GM21529 (cell line): ENCODE results near the gene MED10.

Experiments
- ATAC-seq: cut with Tn5 transposase; IDR thresholded peaks from one replicate; pipeline ENCODE4 v1.9.1; 2021; ENCODE audit not compliant: unreplicated experiment

The MED10 gene

DNA sequence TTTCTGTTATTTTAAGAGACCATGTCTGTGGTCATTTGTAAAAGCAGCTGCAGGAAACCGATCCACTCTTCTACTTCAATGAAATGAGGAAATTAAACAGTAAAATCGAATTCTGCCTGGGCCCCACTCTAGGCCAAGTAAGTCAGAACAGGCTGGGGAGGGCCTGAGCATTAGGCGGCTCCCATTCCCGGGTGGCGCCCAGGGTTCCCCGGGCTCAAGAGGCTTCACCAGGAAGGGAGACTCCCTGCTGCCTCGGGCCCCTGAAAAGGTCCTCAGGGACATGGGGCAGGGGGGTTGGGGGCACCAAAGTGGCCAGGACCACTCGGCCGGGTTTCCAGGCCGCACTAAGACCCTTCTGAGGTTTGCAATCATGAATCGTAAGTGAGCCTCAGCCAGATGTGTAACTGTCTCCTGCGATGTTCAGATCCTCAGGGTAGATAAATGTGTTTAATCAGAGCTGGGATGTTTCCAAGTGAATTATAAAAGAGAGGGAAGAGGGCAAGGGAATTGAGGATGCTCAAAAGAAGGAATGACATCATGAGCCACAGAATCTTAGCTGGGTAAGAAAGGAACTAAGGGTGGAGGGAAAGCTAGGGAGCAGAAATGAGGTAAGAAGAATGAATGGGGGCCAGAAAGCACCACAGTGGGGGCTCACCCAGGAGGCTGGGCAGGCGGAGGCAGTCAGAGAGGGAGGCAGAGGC is 24.6 kb downstream of the MED10 start:
- no peak for ATAC-seq

DNA sequence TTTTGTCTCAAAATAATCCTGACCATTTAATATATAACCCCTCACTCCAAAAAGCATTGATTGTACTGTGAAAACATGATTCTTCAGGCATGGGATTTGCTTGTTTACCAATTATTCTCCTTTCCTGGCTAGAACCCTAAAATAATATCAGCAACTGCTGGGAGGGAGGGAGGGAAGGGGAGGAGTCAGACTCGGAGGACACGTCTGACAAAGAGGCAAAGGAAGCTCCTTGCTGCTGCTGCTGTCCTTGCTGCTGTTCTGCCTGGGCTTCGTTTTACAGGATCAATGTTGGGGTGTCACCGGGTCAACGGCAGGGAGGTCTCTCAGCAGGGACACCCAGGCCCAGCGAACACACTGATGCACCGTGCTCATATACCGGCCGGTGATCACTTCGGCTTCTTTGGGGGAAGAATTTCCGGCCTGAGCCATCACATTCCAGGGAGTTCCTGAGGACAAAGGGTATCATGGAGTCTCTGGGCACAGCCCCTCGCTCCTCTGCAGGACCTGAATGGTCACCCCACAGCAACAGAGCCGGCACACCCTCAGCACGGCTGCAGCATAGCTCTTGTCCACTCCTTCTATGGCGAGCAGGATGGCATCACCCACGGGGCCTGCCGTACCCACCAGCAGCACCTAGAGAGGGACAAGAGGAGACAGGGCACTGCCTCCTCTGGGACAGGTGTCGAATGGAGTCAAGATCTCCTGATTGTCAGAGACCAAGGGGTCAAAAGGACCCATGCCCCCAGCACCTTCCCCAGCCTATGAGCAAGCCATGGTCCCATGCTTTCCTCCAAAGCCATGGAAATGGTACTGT is 27.9 kb downstream of the MED10 start:
- ATAC-seq = no peak

DNA sequence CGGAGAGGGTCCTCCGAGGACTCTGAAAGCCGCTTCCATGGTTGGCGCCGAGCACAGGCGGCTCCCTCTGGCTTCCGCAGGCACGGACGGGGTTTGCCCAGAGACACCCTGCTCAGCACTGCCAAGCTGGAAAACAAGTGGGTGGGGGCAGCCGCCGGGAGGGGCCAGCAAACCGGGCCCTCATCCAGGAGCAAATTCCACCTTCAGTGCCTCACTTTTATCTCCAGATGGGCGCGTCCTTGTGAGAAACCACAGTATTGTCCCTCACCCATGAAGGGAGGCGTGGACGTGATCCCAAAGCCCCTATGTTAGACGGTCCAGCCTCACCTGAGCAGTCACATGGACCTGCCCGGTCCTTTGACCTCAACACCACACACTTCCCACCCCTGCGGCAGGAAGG is 29.0 kb downstream of the MED10 start:
- no peak for ATAC-seq

DNA sequence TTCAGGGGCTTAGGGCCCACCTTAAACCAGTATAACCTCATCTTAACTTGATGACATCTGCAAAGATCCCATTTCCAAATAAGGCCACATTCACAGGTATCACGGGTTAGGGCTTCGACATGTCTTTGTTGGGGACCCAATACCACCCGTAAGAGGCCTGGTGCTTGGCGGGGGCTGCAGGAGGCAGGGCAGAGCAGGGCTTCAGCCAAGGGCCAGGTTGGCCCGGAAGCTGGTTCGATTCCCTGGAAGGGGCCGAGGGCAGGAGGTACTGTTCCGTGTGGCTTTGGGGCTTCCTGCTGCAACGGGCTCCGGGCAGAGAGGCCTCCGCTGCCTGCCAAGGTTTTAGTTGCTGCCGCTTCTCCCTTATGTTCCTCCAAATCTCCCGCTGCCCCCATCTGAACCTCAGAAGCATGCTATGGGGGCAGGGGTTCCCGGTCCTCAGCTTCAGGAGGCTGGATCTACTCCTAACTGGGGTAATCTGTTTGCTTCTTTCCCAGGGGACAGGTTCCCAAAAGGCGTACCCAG is 29.8 kb downstream of the MED10 start:
- ATAC-seq = no peak

DNA sequence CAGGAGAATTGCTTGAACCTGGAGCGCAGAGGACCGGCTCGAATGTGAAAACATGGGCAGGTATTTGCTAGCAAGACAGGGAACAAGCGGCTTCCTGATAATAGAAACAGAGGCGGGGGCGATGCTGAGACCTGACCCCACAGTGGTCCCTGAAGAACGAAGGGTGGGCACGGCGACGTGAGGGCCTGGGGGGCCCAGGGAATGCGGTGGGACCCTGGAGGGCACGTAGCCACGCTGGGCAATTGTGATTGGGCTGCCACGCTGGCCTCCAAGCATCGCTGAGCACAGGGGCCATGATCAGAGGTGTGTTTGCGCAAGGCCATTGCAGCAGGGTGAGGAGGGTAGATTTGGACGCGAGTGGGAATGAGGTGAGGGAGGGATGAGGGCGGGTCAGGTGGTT is 30.7 kb downstream of the MED10 start:
- ATAC-seq = no peak

DNA sequence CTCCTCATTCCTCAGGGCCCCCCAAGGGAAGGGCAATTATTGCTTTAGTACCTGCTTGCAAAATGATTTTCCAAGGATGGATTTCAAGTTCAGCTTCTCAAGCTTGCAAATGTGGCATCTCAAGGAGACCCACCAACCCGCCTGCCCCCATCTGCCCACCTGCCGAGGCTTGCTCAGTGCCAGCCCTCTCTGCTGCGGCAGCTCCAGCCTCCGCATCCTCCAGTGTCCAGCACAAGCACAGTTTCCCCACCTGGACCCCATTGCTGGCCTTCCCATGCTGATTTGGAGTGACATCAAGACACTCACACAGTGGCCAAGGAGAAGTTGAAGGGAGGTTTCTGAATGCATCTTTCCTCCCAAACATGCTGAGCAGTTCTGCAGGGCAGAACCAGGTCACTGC is 31.2 kb downstream of the MED10 start:
- no peak for ATAC-seq

DNA sequence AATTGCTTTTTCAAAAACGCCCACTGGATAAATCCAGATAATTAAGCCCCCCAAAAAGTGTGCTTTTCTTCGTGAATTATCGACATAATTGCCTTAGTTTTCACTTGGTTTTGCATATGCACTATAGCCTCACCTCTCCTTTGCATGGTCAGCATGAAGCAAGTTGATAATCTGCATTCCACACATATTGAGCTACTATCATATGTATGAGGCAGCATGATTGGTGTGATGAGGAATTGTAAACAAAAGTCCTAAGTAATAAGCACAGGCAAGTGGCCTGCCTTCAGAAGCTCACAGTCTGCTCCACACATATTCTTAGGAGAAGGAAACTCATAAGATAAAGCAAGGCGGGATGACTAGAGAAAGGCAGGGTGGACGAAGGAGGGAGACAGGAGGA is 33.8 kb downstream of the MED10 start:
- no peak for ATAC-seq

DNA sequence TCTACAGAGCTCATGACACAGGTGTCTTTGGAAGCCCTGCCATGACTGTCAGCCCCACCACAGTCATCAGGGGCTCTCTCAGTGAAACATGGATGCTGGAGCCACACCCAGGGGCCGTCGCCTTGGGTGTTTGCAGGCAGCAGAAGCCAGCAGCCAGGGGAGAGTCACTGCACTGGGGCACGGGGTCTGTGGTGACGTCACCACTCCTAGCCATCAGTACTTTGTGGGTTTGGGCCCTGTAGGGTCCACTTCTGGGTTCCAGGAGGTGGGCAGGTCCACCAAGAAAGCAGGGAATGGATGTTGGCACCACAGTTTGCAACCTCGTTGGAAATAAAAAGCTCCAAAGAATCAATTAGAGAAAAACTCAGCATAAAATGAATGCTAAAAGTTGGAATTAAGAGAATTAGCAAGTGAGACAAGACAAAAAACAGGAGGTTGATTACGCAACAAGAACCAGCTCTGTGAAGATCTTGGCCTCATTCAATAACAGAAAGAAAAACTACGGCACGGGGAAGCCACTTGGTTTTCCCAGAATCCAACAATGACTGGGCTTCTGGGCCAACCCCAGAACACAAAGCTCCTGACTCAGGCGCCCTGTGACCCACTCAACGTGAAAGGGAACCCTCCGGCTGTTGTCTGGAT is 34.3 kb downstream of the MED10 start:
- no peak for ATAC-seq

DNA sequence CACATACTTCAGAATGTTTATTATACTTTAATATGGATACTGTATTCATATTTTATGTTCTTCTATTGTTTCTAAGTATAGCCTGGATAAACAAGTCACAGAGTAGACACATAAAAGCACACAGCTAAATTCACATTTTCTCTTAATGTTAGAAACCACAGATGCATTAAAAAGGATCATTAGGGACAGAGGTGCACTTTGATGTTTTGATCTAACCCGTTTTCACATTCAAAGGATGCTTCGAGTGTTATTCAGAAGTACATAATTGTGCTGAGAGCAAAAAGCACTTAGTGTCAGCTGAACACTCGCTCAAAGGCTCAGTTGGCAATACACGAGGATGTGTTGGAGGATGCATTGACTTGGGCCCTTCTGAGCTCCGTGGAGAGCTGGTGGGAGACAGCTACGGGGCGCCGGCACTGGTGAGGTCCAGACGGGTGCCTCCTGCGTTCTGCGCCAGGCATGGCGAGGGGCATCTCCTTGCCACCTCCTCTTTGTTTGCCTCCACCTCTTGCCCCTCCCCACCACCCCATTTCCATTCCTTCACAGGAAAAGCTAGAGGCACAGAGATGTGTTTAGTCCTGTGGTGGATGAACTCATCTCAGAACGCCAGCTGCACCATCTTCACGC is 35.5 kb downstream of the MED10 start:
- ATAC-seq = no peak

DNA sequence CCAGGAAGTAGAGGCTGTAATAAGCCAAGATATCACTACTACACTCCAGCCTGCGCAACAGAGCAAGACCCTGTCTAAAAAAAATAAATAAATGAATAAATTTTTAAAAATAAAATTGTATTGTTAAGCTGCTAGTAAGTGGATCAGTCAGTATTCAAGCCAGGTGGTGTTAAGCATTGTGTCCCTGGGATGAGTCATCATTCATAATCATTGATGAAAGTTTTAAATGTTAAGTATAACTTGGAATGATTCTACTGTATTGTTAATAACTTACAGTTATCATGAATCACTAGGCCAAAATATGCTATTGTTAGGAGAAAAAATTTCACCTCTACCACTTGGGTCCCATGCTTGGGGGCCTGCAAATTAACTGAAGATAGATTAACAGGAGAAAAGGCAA is 38.2 kb downstream of the MED10 start:
- ATAC-seq = no peak

DNA sequence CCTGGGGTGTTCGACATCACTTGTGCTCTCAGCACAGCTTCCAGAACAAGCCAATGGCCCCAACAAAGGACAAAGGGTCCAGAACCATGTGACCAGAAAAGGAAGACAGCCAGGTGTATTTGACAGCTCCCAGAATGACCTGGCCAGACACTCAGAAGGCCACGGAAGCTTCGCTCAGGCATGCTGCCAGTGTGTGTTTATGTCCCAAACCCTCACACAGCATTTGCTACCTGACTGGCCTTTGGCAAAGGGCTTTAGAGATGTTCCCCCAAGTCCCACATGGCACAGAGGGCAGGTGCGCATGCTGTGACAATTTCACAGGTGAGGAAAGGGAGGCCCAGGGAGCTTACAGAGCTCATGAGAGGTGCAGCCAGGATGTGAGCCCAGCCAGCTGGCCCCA is 39.5 kb downstream of the MED10 start:
- no peak for ATAC-seq

DNA sequence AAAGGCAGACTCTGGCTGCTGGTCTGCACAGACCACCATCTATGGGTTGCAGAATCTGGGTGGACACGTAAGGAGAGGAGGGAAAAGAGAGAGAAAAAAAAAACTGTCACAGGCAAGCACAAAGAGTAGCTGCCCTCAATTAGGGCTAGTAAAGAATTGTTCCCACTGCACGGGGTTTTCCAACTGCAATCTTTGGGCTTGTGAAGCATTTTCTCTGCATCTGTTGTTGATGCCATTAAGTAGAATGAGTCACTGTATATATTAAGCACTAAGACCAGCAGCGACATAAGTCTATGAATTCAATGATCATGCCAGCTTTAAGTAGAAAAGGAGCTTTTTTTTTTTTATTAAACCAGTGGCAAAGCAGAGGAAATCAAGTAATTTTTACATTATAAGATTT is 40.2 kb downstream of the MED10 start:
- ATAC-seq = no peak

DNA sequence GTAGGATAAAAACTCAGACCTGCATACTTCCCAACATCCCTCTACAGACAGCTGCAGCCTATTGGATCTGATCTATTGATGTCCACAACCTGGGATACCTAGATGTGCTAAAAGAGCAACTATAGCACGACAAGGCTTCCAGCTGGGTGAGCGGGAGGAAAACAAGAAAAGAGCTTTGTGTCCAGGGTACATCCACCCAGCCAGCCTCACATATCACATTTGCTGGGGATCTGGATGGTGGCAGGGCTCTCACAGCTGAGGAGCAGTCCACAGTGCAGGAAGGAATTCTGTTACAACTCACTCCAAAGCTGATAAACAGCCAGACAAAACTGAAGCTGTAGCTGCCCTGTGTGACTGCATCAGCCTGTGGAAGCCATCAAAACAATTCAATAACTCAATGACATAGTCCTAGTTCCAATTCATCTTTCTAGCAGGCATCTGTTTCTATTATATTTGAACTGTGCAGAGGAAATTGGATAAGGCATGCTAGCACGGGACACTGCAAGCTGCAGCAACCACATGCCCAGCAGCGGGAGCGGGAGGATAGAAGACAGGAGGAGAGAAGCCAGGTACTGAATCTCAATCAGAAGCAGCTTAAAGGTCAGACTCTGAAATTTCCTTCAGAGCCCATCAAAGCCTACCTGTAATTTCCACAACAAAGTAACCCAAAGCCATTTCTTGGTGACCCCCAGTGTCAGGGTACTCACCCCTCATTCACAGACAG is 45.0 kb downstream of the MED10 start:
- no peak for ATAC-seq

DNA sequence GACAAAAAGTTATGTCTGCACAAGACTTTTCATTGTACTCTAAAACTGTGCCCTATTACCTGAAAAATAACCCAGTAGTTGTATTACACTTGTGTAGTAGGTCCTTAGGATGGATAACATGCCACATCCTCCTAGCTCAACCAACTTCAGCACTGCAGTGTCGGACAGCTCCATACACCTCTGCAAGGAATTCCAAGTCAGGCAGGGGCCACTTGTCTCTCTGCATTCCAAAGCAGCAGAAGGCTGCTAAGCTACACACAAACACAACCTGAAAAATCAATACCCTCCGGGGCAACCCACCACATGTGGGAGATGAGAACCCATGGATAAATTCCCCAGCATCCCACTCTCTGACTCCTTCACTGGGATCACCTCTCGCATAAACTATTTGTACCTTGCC is 50.2 kb downstream of the MED10 start:
- ATAC-seq = no peak

DNA sequence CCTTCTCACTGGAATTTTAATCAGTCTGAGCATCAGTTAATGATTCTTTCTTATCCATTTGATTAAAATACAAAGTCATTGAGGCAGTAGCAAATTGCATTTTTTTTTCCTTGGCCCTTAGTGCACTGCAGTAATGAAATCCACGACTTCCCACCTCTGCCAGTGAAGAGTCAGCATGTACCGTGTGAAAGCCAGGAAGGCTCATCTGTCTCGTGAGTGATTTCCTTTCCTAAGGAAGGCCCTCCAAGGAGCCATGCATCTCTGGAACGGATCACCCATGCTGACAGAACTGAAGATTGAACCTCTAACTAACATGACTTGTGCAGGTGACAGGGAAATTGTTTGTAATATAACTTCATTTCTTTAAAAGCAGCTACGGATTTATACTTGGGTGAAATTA is 51.6 kb downstream of the MED10 start:
- ATAC-seq = no peak

DNA sequence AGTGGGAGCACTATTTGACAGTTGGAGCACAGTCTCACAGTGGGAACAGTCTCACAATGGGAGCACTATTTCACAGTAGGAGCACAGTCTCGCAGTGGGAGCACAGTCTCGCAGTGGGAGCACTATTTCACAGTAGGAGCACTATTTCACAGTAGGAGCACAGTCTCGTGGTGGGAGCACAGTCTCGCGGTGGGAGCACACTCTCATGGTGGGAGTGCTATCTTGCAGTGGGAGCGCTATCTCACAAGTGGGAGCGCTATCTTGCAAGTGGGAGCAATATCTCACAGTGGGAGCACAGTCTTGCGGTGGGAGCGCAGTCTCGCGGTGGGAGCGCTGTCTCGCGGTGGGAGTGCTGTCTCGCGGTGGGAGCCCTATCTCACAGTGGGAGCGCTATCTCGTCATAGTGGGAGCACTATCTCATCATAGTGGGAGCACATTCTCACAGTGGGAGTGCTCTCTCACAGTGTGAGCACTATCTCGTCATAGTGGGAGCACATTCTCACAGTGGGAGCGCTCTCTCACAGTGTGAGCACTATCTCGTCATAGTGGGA is 56.1 kb downstream of the MED10 start:
- no peak for ATAC-seq
